ENCODE results near the gene CES2. TPM values are rescaled to one million over a fixed set of nuclear protein-coding genes. Genes with fewer than 3 reads are reported as not detected.
A peak's percentile ranks its signal among the peaks of the same experiment; 100 is the strongest.
"Not testable (repeated sequence)": the region's sequence is repeated elsewhere in the genome, so short reads cannot be mapped to it uniquely, and the experiment has no call there.

Gene CES2
- total RNA-seq, 4 donors from 2014 or later = 25.1 to 34.3 (median 28.1) TPM

DNA sequence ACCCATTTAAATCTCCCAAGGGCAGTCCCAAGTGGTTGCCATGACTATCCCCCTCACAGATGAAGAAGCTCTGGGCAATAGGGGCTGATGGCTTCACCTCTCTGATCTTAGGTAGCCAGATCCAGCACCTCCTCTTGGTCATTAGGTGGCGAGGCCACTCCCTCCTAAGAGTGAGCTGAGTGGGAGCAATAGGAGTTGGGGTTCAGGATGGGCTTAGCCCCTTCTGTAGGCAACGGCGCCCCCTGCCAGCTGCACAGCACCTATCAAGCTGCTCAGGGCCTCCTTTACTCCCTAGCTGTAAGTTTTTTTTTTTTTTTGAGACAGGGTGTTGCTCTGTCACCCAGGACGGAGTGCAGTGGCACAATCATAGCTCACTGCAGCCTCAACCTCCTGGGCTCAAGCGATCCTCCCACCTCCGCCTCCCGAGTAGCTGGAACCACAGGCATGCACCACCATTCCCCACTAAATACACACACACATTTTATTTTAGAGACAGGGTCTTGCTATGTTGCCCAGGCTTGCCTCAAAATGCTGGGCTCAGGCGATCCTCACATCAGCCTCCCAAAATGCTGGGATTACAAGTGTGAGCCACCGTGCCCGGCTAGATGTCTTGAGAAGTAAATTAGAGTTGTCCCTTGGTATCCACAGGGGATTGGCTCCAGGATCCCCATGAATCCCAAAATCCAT lies 6.5 kb upstream of the CES2 start:
- no peak for ATAC-seq (ENCODE audit: low FRiP score)
- no peak for DNase-seq (ENCODE audit: low spot score)
- TF ChIP-seq CTCF (IDR thresholded peaks at IDR 0.05) = no peak

- TF ChIP-seq CTCF (IDR thresholded peaks at IDR 0.05) = no peak
- no peak for DNase-seq (ENCODE audit: low spot score)
- ATAC-seq (ENCODE audit: low FRiP score) = no peak
Measured at GRCh38 chr16:66930189-66930588, 5.1 kb upstream of the CES2 start.

GRCh38 chr16:66931665-66932064 lies 3.7 kb upstream of the CES2 start:
- no peak for ATAC-seq (ENCODE audit: low FRiP score)
- no peak for DNase-seq (ENCODE audit: low spot score)
- no peak for TF ChIP-seq CTCF (IDR thresholded peaks at IDR 0.05)

- DNase-seq (ENCODE audit: low spot score) = no peak
- TF ChIP-seq CTCF (IDR thresholded peaks at IDR 0.05) = no peak
- no peak for ATAC-seq (ENCODE audit: low FRiP score)
Measured at GRCh38 chr16:66932076-66932475, 3.2 kb upstream of the CES2 start.

DNA sequence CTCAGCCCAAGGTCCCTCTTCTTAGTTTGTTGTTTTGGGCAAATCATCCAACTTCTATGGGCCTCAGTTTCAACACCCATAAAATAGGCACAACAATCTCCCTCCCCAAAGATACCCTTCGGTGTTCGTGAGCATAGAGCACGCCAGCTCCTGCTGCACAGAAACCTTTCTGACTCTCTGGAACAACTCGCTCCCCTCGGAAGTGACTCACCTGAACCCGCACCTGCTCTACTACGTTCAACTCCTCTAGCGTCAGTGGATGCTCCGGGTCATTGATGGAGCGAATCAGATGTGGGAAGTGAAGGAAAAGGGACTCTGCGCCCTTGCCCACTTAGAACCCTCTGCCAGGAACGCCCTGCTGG lies 1.6 kb upstream of the CES2 start:
- DNase-seq (ENCODE audit: low spot score) (no peak), ATAC-seq (ENCODE audit: low FRiP score) (peak; percentile 22)
- TF ChIP-seq CTCF (IDR thresholded peaks at IDR 0.05) = no peak

GRCh38 chr16:66934138-66934838 lies 1.0 kb upstream of the CES2 start, which contains the start of gene CIAO2B:
CIAO2B (minus strand) TSS chr16:66934402; CDS start chr16:66934364, 38 bp downstream.
- no peak for TF ChIP-seq CTCF (IDR thresholded peaks at IDR 0.05)
- ATAC-seq (ENCODE audit: low FRiP score) (peak; percentile 80), DNase-seq (ENCODE audit: low spot score) (peak; percentile 85)

- ATAC-seq (ENCODE audit: low FRiP score); DNase-seq (ENCODE audit: low spot score): not testable (repeated sequence)
Measured at GRCh38 chr16:66934839-66935313, 440 bp upstream of the CES2 start.
